ENCODE data around the gene DNM1. TPM values are rescaled to one million over a fixed set of nuclear protein-coding genes. Genes with fewer than 3 reads are reported as not detected.
A peak's percentile ranks its signal among the peaks of the same experiment; 100 is the strongest.
"Not testable (repeated sequence)": the region's sequence is repeated elsewhere in the genome, so short reads cannot be mapped to it uniquely, and the experiment has no call there.

DNM1 gene
- total RNA-seq, 4 donors from 2014 or later: 4.7 to 9.2 (median 5.4) TPM

- Histone ChIP-seq H3K9me3 (no peaks in the 10 kb centered on the region), H3K4me1 (peaks cover 22 to 41% of the 10 kb centered on the region in 2 donors)
Observed at GRCh38 chr9:128275198-128276007, 72.2 kb downstream of the DNM1 start, which contains the start of gene GOLGA2. Gene GOLGA2, minus strand, starts transcription at chr9:128276007. Its CDS starts 31 bp downstream, at chr9:128275976.

GRCh38 chr9:128276008-128276573, 72.9 kb downstream of the DNM1 start, which contains the start of gene SWI5:
Gene SWI5, plus strand, starts transcription at chr9:128276276.
- peaks cover 22 to 44% of the 10 kb centered on the region in 2 donors for H3K4me1 ChIP-seq
- intact Hi-C loops (cut with DNase I): loop anchor here (5.0 kb wide), 1 partner anchor 46 kb away; the partner anchor contains the start of genes COQ4 and TRUB2

More at GRCh38 chr9:128275198-128276007, 72.2 kb downstream of the DNM1 start, which contains the start of gene GOLGA2:
- TF ChIP-seq POLR2A (IDR thresholded peaks at IDR 0.05) (no peak), CTCF (IDR thresholded peaks at IDR 0.05) (no peak)
- peak; percentile 17 to 38 for DNase-seq
- intact Hi-C loops (cut with DNase I): loop anchor here (5.0 kb wide), 1 partner anchor 47 kb away; the partner anchor contains the start of genes COQ4 and TRUB2
- WGBS, 2 donors: 1 to 2% methylated on average over 16 to 30 of the region's 57 CpGs
- H3K36me3 ChIP-seq: peaks cover 18 to 29% of the 10 kb centered on the region in 2 donors
- peak within 1 kb of the TSS; percentile 66 to 97 (median 70) for H3K4me3 ChIP-seq (replicated peaks in 1 of 3)
- H3K27me3 ChIP-seq: no peaks in the 10 kb centered on the region
- peak within 1 kb of the TSS; percentile 16 to 88 (median 85) for H3K27ac ChIP-seq

GRCh38 chr9:128276574-128277270, 73.5 kb downstream of the DNM1 start:
- H3K36me3 ChIP-seq: peaks cover 8 to 19% of the 10 kb centered on the region in 2 donors
- TF ChIP-seq CTCF (IDR thresholded peaks at IDR 0.05) (no peak), POLR2A (IDR thresholded peaks at IDR 0.05) (no peak)
- intact Hi-C loops (cut with DNase I): loop anchor here (5.0 kb wide), 1 partner anchor 46 kb away; the partner anchor contains the start of genes COQ4 and TRUB2
- no peaks in the 10 kb centered on the region for H3K9me3 ChIP-seq
- peak overlapping the region; percentile 16 to 88 (median 85) for H3K27ac ChIP-seq
- peak; percentile 23 to 29 for DNase-seq
- peaks cover 22 to 44% of the 10 kb centered on the region in 2 donors for H3K4me1 ChIP-seq
- WGBS, 2 donors: 3 to 6% methylated on average over 23 of the region's 23 CpGs
- no peaks in the 10 kb centered on the region for H3K27me3 ChIP-seq
- peak overlapping the region; percentile 22 to 66 (median 62) for H3K4me3 ChIP-seq (replicated peaks in 1 of 3)

More at GRCh38 chr9:128276008-128276573, 72.9 kb downstream of the DNM1 start, which contains the start of gene SWI5:
- DNase-seq: peak; percentile 100
- H3K27ac ChIP-seq: peak within 1 kb of the TSS; percentile 16 to 88 (median 85)
- peaks cover 14 to 25% of the 10 kb centered on the region in 2 donors for H3K36me3 ChIP-seq
- peak within 1 kb of the TSS; percentile 66 to 97 (median 70) for H3K4me3 ChIP-seq (replicated peaks in 1 of 3)
- 0% methylated on average over 17 to 36 of the region's 38 CpGs for WGBS, 2 donors
- peak; percentile 90 to 92 for TF ChIP-seq POLR2A (IDR thresholded peaks at IDR 0.05)
- TF ChIP-seq CTCF (IDR thresholded peaks at IDR 0.05): no peak
- H3K27me3 ChIP-seq: no peaks in the 10 kb centered on the region
- H3K9me3 ChIP-seq: no peaks in the 10 kb centered on the region

- H3K9me3 ChIP-seq; H3K36me3 ChIP-seq; H3K27me3 ChIP-seq; H3K4me3 ChIP-seq (replicated peaks in 1 of 3): not testable (repeated sequence)
- H3K27ac ChIP-seq: peak overlapping the region; percentile 44 to 70 (median 66)
- DNase-seq: peak; percentile 78 to 79
- intact Hi-C loops (cut with DNase I): loop anchor here (5.0 kb wide), 1 partner anchor 43 kb away; the partner anchor contains the start of genes COQ4 and TRUB2
- peaks cover 22 to 45% of the 10 kb centered on the region in 2 donors for H3K4me1 ChIP-seq
- WGBS, 2 donors: 43% methylated on average over 20 to 22 of the region's 22 CpGs
Observed at GRCh38 chr9:128279088-128280073, 76.2 kb downstream of the DNM1 start.

Measured in thyroid gland (tissue), 4 donors.